Keratinocyte (primary cell): ENCODE data around the gene RTN4RL2. TPM values are rescaled to one million over a fixed set of nuclear protein-coding genes. Genes with fewer than 3 reads are reported as not detected.

ENCODE experiments used
- DNase-seq: peaks from one replicate; pipeline ENCODE4 v3.0.0-alpha.2; 2011; ENCODE audit warnings: low read depth, missing footprints, low spot score
- FAIRE-seq: peaks from 2 replicates; lab custom pipeline; 2011; peaks lifted over from hg19 to GRCh38; lab: Jason Lieb, UNC
- H2AFZ ChIP-seq: 2 replicates; pipeline ENCODE4 v1.6.0; 2012; ENCODE audit warnings: low read length, control low read depth, inconsistent platforms; ENCODE audit not compliant: control insufficient read depth
- H3K27ac ChIP-seq: 2 replicates; pipeline ENCODE4 v1.5.1; 2011; ENCODE audit warnings: low read length; ENCODE audit not compliant: control insufficient read depth, insufficient read depth
- H3K27me3 ChIP-seq: 3 replicates; pipeline ENCODE4 v1.6.0; 2011; ENCODE audit warnings: low read length; ENCODE audit not compliant: control insufficient read depth, insufficient read depth; ENCODE audit errors: extremely low read depth
- H3K36me3 ChIP-seq, 2 experiments: 2 replicates in 1 of 2; 3 replicates in 1 of 2; pipeline ENCODE4 v1.5.1; 2011; ENCODE audit warnings: low read length in 2 of 2, mild to moderate bottlenecking in 1 of 2; ENCODE audit not compliant: control insufficient read depth in 2 of 2, insufficient read depth in 2 of 2; ENCODE audit errors: extremely low read depth in 1 of 2
- H3K4me1 ChIP-seq: 3 replicates; pipeline ENCODE4 v1.5.1; 2011; ENCODE audit warnings: low read length; ENCODE audit not compliant: control insufficient read depth, insufficient read depth; ENCODE audit errors: extremely low read depth
- H3K4me2 ChIP-seq: 3 replicates; pipeline ENCODE4 v1.6.0; 2011; ENCODE audit warnings: low read depth, low read length; ENCODE audit not compliant: control insufficient read depth, insufficient read depth; ENCODE audit errors: extremely low read depth
- H3K4me3 ChIP-seq, 3 experiments: fragments of 200-600 bp in 1 of 3; sonication (generic) in 1 of 3; 2 replicates in 2 of 3; 3 replicates in 1 of 3; pipeline ENCODE4 v1.5.1; 2011 to 2016; ENCODE audit warnings: low read length in 3 of 3, mild to moderate bottlenecking in 3 of 3, control low read depth in 2 of 3, inconsistent platforms in 1 of 3, low read depth in 1 of 3, mixed read lengths in 1 of 3, mixed run types in 1 of 3, moderate library complexity in 1 of 3; ENCODE audit not compliant: control insufficient read depth in 2 of 3, insufficient read depth in 2 of 3; ENCODE audit errors: extremely low read depth in 1 of 3
- H3K79me2 ChIP-seq: 2 replicates; pipeline ENCODE4 v1.6.0; 2012; ENCODE audit warnings: low read length; ENCODE audit not compliant: control insufficient read depth, insufficient read depth
- H3K9ac ChIP-seq: 3 replicates; pipeline ENCODE4 v1.6.0; 2011; ENCODE audit warnings: low read length; ENCODE audit not compliant: control insufficient read depth, insufficient read depth; ENCODE audit errors: extremely low read depth
- H3K9me1 ChIP-seq: 3 replicates; pipeline ENCODE4 v1.6.0; 2011; ENCODE audit warnings: low read length; ENCODE audit not compliant: control insufficient read depth, insufficient read depth; ENCODE audit errors: extremely low read depth
- H3K9me3 ChIP-seq: 2 replicates; pipeline ENCODE4 v1.5.1; 2012; ENCODE audit warnings: low read depth, low read length; ENCODE audit not compliant: control insufficient read depth
- H4K20me1 ChIP-seq: 3 replicates; pipeline ENCODE4 v1.6.0; 2011; ENCODE audit warnings: low read length; ENCODE audit not compliant: control insufficient read depth, insufficient read depth; ENCODE audit errors: extremely low read depth
- CTCF ChIP-seq, 3 experiments: IDR thresholded peaks in 1 of 3; conservative IDR thresholded peaks in 1 of 3; optimal IDR thresholded peaks in 1 of 3; 2 replicates in 2 of 3; 3 replicates in 1 of 3; pipeline versions ENCODE3 to v1.5.1; 2011; ENCODE audit warnings: low read length in 3 of 3, mild to moderate bottlenecking in 3 of 3, moderate library complexity in 2 of 3, control low read depth in 1 of 3, inconsistent platforms in 1 of 3; ENCODE audit not compliant: insufficient read depth in 2 of 3; ENCODE audit errors: extremely low read depth in 1 of 3
- EZH2 ChIP-seq: IDR thresholded peaks from one replicate; pipeline ENCODE4 v1.6.1; 2012; ENCODE audit warnings: inconsistent platforms, mild to moderate bottlenecking, low read length, moderate library complexity
- dilution Hi-C: fragments of 300-500 bp; cut with MboI; formaldehyde crosslinking; loops from one replicate; pipeline ENCODE4 v1.7.0; 2020; ENCODE audit warnings: low sequenced_read_pairs; ENCODE audit not compliant: extremely low pct_ligation_motif_present
- polyA plus RNA-seq, 5 experiments: library from polyadenylated mRNA; depleted of rRNA in 3 of 5; stranded (reverse) in 3 of 5; stranded (forward) in 1 of 5; unstranded in 1 of 5; fragments of >200 nt; gene quantifications; 1 replicate in 1 of 5; 2 replicates in 3 of 5; 3 replicates in 1 of 5; pipeline versions ENCODE4 v1.2.1 to v1.2.3, GENCODE V29; 2011 to 2012; ENCODE audit warnings: missing spikeins in 2 of 5, low read depth in 1 of 5, low replicate concordance in 1 of 5

RTN4RL2 gene
- polyA plus RNA-seq, 1 donor (not counting 4 experiments of a cell fraction or from before 2014, with no cell fraction given), result 0.03 TPM

- no peaks in the 10 kb centered on the region for H3K36me3 ChIP-seq
- DNase-seq (no peak), FAIRE-seq (no peak)
- no peak overlapping the region for H3K9ac ChIP-seq
- no peak for TF ChIP-seq EZH2
- no peak for TF ChIP-seq CTCF (optimal IDR thresholded peaks at IDR 0.05 in 1 of 3, IDR thresholded peaks at IDR 0.05 in 1 of 3, conservative IDR thresholded peaks at IDR 0.05 in 1 of 3; ENCODE audit: extremely low read depth in 1 of 3, insufficient read depth in 2 of 3, low read length in 3 of 3)
- H3K4me2 ChIP-seq, result no peak overlapping the region
- no peaks in the 10 kb centered on the region for H3K9me3 ChIP-seq
- no peaks in the 10 kb centered on the region for H4K20me1 ChIP-seq
- no peak overlapping the region for H2AFZ ChIP-seq
- dilution Hi-C loops, result no loop called here
- H3K79me2 ChIP-seq, result no peaks in the 10 kb centered on the region
- peaks cover 6% of the 10 kb centered on the region for H3K4me1 ChIP-seq
- H3K27me3 ChIP-seq, result peaks cover 7% of the 10 kb centered on the region
- H3K4me3 ChIP-seq, result no peak overlapping the region
- no peaks in the 10 kb centered on the region for H3K9me1 ChIP-seq
- H3K27ac ChIP-seq, result no peak overlapping the region
These were observed 6.7 kb upstream of the RTN4RL2 start for GRCh38 chr11:57453543-57454177.

GRCh38 chr11:57456960-57457642 is 3.2 kb upstream of the RTN4RL2 start:
- TF ChIP-seq EZH2 (no peak), CTCF (optimal IDR thresholded peaks at IDR 0.05 in 1 of 3, IDR thresholded peaks at IDR 0.05 in 1 of 3, conservative IDR thresholded peaks at IDR 0.05 in 1 of 3; ENCODE audit: extremely low read depth in 1 of 3, insufficient read depth in 2 of 3, low read length in 3 of 3) (peak; percentile 88 to 99 (median 89))
- Histone ChIP-seq H3K9ac (no peak overlapping the region), H4K20me1 (no peaks in the 10 kb centered on the region), H2AFZ (no peak overlapping the region), H3K4me2 (no peak overlapping the region), H3K36me3 (no peaks in the 10 kb centered on the region), H3K4me1 (peaks cover 20% of the 10 kb centered on the region), H3K4me3 (no peak overlapping the region), H3K9me1 (no peaks in the 10 kb centered on the region), H3K27ac (no peak overlapping the region), H3K79me2 (no peaks in the 10 kb centered on the region), H3K9me3 (no peaks in the 10 kb centered on the region), H3K27me3 (peaks cover 39% of the 10 kb centered on the region)
- dilution Hi-C loops, result no loop called here
- DNase-seq, result no peak
- FAIRE-seq, result peak; percentile 66
